PC-9 (cell line): ENCODE measurements around the gene LNX1.

Experiments used
- EZH2 ChIP-seq: fragments of 200-600 bp; sonication (generic); IDR thresholded peaks from 2 replicates; pipeline ENCODE4 v1.8.0; 2017; ENCODE audit warnings: antibody characterized with exemption, low read depth
- TF ChIP-seq, protein P1 (sequence below): fragments of 200-600 bp; sonication (generic); conservative IDR thresholded peaks from 2 replicates; pipeline ENCODE4 v1.6.1; 2017; ENCODE audit warnings: mixed run types, antibody characterized with exemption, mild to moderate bottlenecking, moderate library complexity

DNA sequence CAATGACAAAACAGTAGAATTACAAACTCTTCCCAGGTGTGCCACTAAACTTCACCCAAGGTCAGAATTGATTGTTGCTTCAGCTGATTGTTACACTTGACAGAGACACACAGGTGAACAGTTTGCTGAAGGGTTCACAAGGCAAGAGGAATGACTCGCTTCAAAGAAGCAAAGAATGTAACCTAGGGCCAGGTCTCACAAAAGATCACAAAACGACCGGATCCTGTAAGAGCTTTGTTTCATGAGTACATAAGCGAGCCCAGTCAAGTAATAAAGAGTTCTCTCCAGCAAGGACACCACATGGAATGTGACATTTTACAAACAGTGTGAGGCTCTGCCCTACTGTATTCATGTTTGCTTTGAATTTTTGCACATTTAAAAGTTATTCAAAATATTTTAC lies 9.1 kb downstream of the LNX1 start:
- TF ChIP-seq, protein P1, sequence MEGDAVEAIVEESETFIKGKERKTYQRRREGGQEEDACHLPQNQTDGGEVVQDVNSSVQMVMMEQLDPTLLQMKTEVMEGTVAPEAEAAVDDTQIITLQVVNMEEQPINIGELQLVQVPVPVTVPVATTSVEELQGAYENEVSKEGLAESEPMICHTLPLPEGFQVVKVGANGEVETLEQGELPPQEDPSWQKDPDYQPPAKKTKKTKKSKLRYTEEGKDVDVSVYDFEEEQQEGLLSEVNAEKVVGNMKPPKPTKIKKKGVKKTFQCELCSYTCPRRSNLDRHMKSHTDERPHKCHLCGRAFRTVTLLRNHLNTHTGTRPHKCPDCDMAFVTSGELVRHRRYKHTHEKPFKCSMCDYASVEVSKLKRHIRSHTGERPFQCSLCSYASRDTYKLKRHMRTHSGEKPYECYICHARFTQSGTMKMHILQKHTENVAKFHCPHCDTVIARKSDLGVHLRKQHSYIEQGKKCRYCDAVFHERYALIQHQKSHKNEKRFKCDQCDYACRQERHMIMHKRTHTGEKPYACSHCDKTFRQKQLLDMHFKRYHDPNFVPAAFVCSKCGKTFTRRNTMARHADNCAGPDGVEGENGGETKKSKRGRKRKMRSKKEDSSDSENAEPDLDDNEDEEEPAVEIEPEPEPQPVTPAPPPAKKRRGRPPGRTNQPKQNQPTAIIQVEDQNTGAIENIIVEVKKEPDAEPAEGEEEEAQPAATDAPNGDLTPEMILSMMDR, result no peak
- no peak for TF ChIP-seq EZH2
